ENCODE results near the gene UPP2.

Gene UPP2

GRCh38 chr2:158101384-158101926 is at the start of gene UPP2:
Gene UPP2 (plus strand): TSS chr2:158101876. CDS start chr2:158102064, 188 bp downstream.
- no peak for DNase-seq

DNA sequence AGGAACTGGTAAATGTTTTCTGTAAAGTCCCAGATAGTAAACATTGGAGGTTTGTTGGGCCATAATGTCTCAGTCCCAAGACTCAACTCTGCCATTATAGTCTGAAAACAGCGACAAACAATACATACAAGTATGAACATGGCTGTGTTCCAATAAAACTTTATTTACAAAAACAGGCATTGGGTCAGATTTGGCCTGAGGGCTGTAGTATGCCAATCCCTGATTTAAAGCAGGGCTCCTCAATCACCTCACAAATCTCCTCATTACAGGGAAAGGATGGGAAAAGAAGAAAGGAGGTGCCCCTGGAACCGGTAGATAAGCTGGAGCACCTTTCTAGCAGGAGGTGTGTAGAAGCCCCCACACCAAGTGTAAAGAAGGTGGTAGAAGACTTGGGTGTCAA is 48.9 kb upstream of the UPP2 start:
- no peak for DNase-seq

DNA sequence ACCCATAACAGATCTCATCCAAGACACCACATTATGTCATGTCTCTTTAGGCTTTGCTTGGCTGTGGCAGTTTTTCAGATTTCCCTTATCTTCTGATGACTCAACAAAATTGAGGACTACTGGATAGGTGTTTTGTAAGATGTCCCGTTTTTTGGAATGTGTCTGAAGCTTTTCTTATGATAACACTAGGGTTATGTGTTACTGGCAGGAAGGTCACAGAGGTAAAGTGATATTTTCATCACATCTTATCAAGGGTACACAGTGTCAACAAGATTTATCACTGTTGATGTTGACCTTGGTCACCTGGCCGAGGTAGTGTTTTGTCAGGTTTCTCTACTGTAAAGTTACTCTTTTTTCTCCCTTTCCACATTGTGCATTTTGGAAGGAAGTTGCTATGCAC is 44.8 kb upstream of the UPP2 start:
- no peak for DNase-seq

- no peak for DNase-seq
Observed at GRCh38 chr2:158060160-158060834, 41.4 kb upstream of the UPP2 start.

DNA sequence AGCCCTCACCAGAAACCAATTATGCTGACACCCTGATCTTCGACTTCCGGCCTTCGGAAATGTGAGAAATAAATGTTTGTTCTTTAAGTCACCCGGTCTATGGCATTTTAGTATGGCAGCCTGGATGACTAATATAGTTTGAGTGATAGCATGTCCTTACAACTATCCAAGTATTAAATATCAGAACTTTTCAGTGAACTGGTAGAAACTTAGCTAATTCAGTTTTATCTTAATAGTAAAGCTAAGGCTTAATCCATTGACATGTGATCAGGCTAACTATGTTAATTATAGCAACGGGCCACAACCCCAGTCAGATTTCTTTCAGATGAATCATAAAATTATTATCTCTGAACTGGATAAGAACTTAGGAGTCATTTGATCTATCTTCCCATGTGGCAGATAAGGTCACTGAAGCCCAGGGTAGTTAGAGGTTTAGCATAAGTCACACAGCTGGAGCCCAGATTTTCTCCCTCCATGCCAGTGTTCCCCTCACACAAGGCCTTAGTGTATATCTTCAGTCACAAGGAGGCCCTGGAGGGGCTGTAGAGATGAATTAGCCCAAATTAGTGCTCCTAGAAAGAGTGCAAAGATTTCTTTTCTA is 40.7 kb upstream of the UPP2 start:
- no peak for DNase-seq

DNA sequence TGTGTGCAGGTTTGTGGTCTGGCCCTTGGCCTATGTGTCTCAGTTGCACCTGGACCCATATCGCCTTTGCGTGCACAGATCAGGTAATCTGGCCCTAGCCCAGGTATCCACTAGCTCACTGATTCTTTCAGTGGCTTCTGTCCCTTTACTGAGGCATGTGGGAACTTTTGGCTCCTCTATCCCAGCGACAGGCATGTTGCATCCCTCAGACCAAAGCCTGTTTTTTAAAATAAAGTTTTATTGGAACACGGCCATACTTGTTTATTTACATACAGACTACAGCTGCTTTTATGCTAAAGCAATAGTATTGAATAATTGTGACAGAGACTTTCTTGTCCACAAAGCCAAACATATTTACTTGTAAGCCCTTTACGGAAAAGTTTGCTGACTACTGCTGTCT is 39.9 kb upstream of the UPP2 start:
- no peak for DNase-seq

DNA sequence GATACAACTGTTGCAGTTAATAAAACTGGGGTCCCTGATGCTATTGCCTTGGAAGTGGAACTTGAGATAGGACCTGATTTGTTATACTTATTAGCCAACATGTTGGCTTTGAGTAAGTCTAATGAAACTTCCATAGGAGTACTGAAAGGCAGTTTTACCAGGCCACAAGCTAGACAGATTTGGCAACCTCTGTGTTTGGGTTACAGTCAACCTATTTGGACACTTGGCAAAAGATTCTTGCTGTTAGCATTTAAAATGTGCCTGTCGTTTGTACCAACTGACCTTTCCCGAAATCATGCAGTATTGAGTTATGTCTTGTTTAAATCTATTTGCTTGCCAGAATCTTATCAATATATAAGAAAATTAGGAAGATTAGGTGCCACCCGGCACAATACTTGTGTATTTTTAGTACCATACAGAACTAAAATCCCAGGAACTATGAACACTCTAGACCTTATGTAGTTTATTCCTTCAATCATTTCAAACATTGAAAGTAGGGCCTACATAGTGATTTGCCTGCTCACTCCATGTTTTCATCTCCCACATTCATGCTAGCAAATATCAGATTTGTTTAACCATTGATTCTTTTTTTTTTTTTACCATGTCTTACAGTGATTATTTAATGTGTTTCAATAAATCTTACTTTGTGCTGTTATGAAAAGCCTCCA is 35.5 kb upstream of the UPP2 start:
- no peak for DNase-seq

GRCh38 chr2:158071018-158071417 is 30.7 kb upstream of the UPP2 start:
- no peak for DNase-seq

- no peak for DNase-seq
Observed at GRCh38 chr2:158072361-158072760, 29.3 kb upstream of the UPP2 start.

- no peak for DNase-seq
Observed at GRCh38 chr2:158079672-158080071, 22.0 kb upstream of the UPP2 start.

GRCh38 chr2:158088093-158088492 is 13.6 kb upstream of the UPP2 start:
- DNase-seq: no peak

- DNase-seq: no peak
Observed at GRCh38 chr2:158089322-158089721, 12.4 kb upstream of the UPP2 start.

- no peak for DNase-seq
Observed at GRCh38 chr2:158091647-158092046, 10.0 kb upstream of the UPP2 start.

GRCh38 chr2:158094487-158095092 is 7.1 kb upstream of the UPP2 start:
- no peak for DNase-seq

DNA sequence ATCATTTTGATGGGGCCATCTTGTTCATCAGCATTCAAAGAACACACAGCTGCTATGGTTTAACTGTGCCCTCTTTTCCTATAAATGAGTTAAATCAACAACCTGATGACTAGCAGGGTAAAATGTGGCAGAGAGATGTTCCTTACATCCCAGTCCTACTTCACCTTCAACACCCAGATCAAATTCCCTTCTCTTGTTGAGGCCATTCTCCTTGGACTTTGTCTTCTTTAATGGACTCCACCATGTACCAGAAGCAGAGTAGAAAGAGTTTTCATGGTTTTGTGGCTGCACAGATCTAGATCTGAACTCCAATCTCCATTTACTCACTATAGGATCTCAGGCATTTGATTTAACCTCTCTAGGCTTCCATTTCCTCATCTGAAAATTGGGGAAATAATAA is 6.4 kb upstream of the UPP2 start:
- DNase-seq: no peak

DNA sequence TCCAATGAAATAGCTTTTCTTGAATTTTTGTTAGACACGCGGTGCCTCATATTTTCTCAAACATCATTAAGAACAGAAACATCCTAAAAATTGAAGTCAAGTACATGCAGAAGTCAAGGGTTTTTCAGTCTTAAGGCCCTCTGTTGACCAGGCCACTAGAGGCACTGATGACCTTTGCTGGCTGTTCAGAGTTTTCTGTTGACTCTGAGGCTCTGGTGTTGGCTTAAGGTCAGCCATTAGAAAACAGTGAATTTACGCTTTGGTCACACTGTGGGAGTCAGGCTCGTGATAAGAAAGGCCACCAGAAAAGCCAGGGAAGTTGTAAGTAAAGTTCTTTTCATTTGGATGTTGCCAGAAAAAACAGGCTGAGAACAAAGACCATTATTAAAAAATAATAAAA is 5.8 kb upstream of the UPP2 start:
- DNase-seq: no peak

- no peak for DNase-seq
Observed at GRCh38 chr2:158097481-158097880, 4.2 kb upstream of the UPP2 start.

DNA sequence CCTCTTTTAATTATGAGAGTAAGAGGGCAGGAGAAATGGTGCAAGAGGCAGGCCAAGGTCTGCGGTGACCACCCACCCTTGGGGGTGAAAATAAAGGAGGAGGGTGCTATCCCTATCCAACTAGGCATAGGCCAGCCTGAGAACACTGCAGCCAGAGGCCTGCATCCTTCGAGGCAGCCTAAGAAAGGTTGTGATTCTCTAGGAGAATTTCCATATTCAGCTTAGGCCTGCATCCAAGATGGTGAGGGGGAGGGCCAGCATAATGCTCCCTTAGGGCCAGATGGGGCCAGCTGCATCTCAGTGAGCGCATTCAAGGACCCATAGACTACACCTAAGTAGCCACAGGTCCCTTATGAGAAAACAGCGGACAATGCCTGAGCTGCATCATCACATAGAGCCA is 3.5 kb upstream of the UPP2 start:
- DNase-seq: no peak

- peak; percentile 4 for DNase-seq
Observed at GRCh38 chr2:158099716-158100115, 2.0 kb upstream of the UPP2 start.

DNA sequence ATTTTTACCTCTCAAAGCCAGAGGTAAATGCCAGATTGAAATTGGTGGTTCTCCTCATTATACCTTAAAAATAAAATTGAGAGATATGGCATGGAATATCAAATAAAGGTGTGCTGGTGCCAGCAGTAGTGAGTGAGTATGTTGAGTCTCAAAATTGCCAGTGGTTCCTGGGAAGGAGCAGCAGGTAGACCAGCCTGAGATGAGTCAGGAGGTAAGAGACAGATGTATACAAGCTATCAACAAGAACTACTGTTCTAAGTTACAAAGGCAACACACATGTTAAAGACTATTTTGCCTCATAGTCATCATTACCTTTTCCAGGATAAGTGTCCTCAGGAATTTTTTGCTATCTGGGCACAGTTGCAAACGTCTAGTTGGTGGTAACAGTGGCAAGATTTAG is 1.3 kb upstream of the UPP2 start:
- no peak for DNase-seq

DNA sequence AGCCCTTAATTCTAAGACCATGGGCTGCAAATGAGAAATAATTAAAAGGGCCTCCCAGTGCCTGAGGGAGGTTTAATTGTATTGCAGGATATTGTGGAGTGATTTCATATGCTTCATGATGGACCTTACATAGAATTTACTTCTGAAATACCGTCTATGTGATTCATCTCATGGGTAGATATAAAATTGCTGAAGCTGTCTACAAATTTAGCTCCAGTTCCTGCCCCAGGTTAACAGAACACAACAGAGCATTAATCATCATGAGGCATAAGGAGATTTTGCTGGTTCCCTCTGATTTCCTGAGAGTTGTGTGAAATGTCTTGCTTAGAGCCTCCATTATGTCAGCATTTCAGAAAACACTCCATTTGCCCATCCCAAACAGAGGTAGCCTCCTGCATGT is 770 bp downstream of the UPP2 start:
- DNase-seq: no peak

- no peak for DNase-seq
Observed at GRCh38 chr2:158103411-158104012, 1.8 kb downstream of the UPP2 start.

DNA sequence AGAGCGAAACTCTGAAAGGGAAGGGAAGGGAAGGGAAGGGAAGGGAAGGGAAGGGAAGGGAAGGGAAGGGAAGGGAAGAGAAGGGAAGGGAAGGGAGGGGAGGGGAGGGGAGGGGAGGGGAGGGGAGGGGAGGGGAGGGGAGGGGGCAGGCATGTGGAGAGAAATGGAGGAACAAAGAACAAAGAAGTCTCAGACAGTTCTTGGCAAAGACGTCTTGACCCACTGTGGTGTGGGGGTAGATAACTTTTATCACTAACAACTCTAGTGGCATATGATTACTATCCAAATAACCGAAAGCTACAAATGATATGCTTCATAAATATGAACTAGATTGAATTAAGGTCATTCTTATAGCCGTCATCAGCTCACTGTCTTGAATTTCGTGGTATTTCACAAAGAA is 3.2 kb downstream of the UPP2 start:
- DNase-seq: no peak

Data from RPMI8226 (cell line).